Loucy (cell line): ENCODE results near the gene KCNIP3.

Experiments used
- H2AFZ ChIP-seq: fragments of 200-600 bp; sonication (generic); 2 replicates; pipeline ENCODE4 v1.6.0; 2016; ENCODE audit warnings: antibody characterized with exemption, mild to moderate bottlenecking, low read length, moderate library complexity
- H3F3A ChIP-seq: fragments of 200-600 bp; 2 replicates; pipeline ENCODE4 v1.6.0; 2016; ENCODE audit warnings: antibody characterized with exemption, low read depth, mild to moderate bottlenecking
- H3K27me3 ChIP-seq: fragments of 200-600 bp; sonication (generic); 2 replicates; pipeline ENCODE4 v1.6.1; 2014; ENCODE audit warnings: low read length, mild to moderate bottlenecking; ENCODE audit not compliant: insufficient read depth, poor library complexity, severe bottlenecking
- H3K36me3 ChIP-seq: fragments of 200-600 bp; sonication (generic); 2 replicates; pipeline ENCODE4 v1.6.1; 2016; ENCODE audit warnings: low read length; ENCODE audit not compliant: insufficient read depth
- H3K4me1 ChIP-seq: fragments of 200-600 bp; sonication (generic); 2 replicates; pipeline ENCODE4 v1.5.1; 2014; ENCODE audit warnings: low read length, mild to moderate bottlenecking; ENCODE audit not compliant: insufficient read depth, poor library complexity, severe bottlenecking
- H3K4me2 ChIP-seq: fragments of 200-600 bp; sonication (generic); 2 replicates; pipeline ENCODE4 v1.6.0; 2014; ENCODE audit warnings: antibody characterized with exemption, low read length, low read depth, mild to moderate bottlenecking; ENCODE audit not compliant: poor library complexity, severe bottlenecking
- H3K4me3 ChIP-seq: fragments of 200-600 bp; sonication (generic); 2 replicates; pipeline ENCODE4 v1.5.1; 2014; ENCODE audit warnings: low read length, mild to moderate bottlenecking, mixed read lengths; ENCODE audit not compliant: poor library complexity, severe bottlenecking
- H3K79me2 ChIP-seq: fragments of 200-600 bp; sonication (generic); 2 replicates; pipeline ENCODE4 v1.6.1; 2014; ENCODE audit warnings: low read length; ENCODE audit not compliant: insufficient read depth
- H3K9ac ChIP-seq: fragments of 200-600 bp; sonication (generic); 2 replicates; pipeline ENCODE4 v1.6.0; 2014; ENCODE audit warnings: mild to moderate bottlenecking, low read depth, low read length, moderate library complexity; ENCODE audit not compliant: poor library complexity, severe bottlenecking
- H3K9me2 ChIP-seq: fragments of 200-600 bp; sonication (generic); replicated peaks from 2 replicates; pipeline ENCODE4 v1.6.1; 2016; ENCODE audit warnings: low read depth, low read length, mixed read lengths
- H3K9me3 ChIP-seq: fragments of 200-600 bp; sonication (generic); 2 replicates; pipeline ENCODE4 v1.6.1; 2014; ENCODE audit warnings: mild to moderate bottlenecking, antibody characterized with exemption, low read length, low read depth; ENCODE audit not compliant: insufficient read depth
- H4K20me1 ChIP-seq: fragments of 200-600 bp; sonication (generic); 2 replicates; pipeline ENCODE4 v1.6.0; 2014; ENCODE audit warnings: antibody characterized with exemption, low read length, mild to moderate bottlenecking; ENCODE audit not compliant: insufficient read depth, poor library complexity, severe bottlenecking
- EZH2phosphoT487 ChIP-seq: fragments of 200-600 bp; IDR thresholded peaks from 2 replicates; pipeline ENCODE4 v1.6.1; 2018; ENCODE audit warnings: antibody characterized with exemption, mild to moderate bottlenecking, moderate library complexity, borderline replicate concordance
- TF ChIP-seq, protein P1 (sequence below): fragments of 200-600 bp; sonication (generic); conservative IDR thresholded peaks from 2 replicates; pipeline ENCODE4 v1.5.1; 2014; ENCODE audit warnings: mild to moderate bottlenecking, antibody characterized with exemption, low read length

The KCNIP3 gene

DNA sequence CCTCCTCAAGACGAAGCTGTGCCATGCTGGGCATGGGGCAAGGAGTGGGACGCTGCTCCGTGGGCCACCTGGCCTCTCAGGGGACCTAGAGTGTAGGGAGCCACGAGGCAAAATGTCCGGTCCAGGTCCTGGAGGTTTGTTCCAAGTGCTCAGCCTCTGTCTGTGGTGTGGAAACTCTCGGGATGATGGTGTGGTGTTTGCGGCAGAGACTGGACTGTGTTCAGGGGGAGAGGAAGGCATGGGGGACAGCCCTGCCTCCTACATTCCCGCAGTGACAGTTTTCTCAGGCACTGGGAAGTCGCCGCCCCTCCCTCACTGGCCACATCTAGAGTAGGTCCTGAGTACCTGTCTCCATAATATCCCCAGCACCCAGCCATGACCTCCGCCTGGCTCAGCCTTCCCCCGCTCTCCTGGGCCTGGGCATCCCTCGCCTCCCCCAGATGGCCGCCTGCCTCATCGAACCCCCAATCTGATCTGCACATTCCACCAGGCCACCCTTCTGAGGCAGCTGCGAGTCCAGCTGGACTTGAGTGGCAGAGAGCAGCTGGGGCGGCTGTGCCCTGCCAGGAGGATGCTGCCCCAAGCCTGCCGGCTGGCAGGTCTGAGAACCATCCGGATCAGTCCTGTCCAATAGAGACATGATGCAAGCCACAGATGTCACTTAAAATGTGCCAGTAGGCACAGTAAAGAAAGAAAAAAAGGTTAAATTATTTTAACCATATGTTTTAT is 6.2 kb downstream of the KCNIP3 start:
- Histone ChIP-seq H3F3A (no peaks in the 10 kb centered on the region), H3K9ac (no peak overlapping the region), H3K36me3 (no peaks in the 10 kb centered on the region), H3K79me2 (no peaks in the 10 kb centered on the region), H3K9me3 (no peaks in the 10 kb centered on the region), H3K4me3 (no peak overlapping the region), H2AFZ (no peak overlapping the region), H3K9me2 (no peaks in the 10 kb centered on the region), H3K4me1 (no peaks in the 10 kb centered on the region), H3K27me3 (no peaks in the 10 kb centered on the region), H4K20me1 (no peaks in the 10 kb centered on the region), H3K4me2 (no peak overlapping the region)
- TF ChIP-seq, protein P1, sequence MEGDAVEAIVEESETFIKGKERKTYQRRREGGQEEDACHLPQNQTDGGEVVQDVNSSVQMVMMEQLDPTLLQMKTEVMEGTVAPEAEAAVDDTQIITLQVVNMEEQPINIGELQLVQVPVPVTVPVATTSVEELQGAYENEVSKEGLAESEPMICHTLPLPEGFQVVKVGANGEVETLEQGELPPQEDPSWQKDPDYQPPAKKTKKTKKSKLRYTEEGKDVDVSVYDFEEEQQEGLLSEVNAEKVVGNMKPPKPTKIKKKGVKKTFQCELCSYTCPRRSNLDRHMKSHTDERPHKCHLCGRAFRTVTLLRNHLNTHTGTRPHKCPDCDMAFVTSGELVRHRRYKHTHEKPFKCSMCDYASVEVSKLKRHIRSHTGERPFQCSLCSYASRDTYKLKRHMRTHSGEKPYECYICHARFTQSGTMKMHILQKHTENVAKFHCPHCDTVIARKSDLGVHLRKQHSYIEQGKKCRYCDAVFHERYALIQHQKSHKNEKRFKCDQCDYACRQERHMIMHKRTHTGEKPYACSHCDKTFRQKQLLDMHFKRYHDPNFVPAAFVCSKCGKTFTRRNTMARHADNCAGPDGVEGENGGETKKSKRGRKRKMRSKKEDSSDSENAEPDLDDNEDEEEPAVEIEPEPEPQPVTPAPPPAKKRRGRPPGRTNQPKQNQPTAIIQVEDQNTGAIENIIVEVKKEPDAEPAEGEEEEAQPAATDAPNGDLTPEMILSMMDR: no peak
- TF ChIP-seq EZH2phosphoT487: no peak

DNA sequence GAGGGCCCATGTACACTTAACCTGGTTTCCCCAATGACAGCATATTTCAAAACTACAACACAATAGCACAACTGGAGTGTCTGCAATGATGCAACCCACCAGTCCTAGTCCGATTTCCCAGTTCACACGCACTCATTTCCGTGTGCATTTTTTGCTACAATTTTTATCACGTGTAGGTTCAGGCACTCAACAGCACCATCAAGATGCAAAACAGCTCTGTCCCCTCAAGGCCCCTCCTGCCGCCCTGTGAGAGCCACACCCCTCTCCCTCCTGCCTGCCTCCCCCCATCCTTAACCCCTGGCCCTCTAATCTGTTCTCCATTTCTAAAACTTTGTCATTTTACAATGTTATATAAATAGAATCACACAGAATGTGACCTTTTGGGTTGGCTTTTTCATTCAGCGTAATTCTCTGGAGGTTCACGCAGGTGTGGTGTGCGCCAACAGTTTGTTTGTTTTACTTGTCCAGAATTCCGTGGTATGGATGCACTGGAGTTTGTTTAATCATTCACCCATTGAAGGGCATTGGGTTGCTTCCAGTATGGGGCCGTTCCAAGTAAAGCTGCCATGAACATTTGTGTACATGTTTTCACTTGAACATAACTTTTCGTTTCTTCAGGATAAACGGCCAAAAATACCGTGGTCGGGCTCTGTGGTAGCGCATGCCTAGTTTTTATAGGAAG is 8.4 kb downstream of the KCNIP3 start:
- H3K9ac ChIP-seq: no peak overlapping the region
- H3K79me2 ChIP-seq: no peaks in the 10 kb centered on the region
- no peaks in the 10 kb centered on the region for H3K4me1 ChIP-seq
- no peak overlapping the region for H2AFZ ChIP-seq
- no peak for TF ChIP-seq EZH2phosphoT487
- TF ChIP-seq, protein P1: no peak
- no peaks in the 10 kb centered on the region for H3K9me3 ChIP-seq
- no peak overlapping the region for H3K4me3 ChIP-seq
- H3K36me3 ChIP-seq: no peaks in the 10 kb centered on the region
- no peaks in the 10 kb centered on the region for H3K27me3 ChIP-seq
- no peak overlapping the region for H3K4me2 ChIP-seq
- no peaks in the 10 kb centered on the region for H3F3A ChIP-seq
- no peaks in the 10 kb centered on the region for H4K20me1 ChIP-seq
- H3K9me2 ChIP-seq: no peaks in the 10 kb centered on the region

DNA sequence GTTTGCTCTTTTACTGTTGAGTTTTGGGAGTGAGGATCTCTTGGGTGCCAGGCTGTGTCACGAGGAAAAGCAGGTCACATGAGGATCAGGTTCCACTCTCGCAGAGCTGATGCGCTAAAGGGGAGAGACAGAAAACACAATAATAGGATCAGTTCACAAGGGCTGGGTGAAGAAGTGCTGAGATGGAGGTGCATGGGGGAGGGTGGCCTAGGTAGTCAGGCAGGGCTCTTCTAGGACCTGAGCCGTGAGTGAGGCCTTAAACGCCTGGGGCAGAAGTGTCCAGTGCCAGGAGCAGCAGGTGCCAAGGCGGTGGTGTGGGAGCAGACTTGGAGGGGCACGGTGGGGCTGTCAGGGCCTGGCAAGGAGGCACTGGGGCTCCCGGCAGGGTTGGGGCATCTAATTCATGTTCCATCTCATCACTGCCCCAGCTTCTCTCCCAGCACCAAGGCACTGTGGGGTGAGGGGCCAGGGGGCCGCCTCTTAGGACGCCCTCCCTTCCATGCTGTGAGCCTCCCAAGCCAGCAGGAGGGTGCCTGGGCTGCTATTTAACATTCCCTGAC is 9.3 kb downstream of the KCNIP3 start:
- no peaks in the 10 kb centered on the region for H4K20me1 ChIP-seq
- H2AFZ ChIP-seq: no peak overlapping the region
- no peak overlapping the region for H3K4me3 ChIP-seq
- no peak overlapping the region for H3K4me2 ChIP-seq
- no peak overlapping the region for H3K9ac ChIP-seq
- TF ChIP-seq, protein P1: no peak
- no peak for TF ChIP-seq EZH2phosphoT487
- H3K9me3 ChIP-seq: no peaks in the 10 kb centered on the region
- no peaks in the 10 kb centered on the region for H3K36me3 ChIP-seq
- H3K9me2 ChIP-seq: no peaks in the 10 kb centered on the region
- H3K27me3 ChIP-seq: no peaks in the 10 kb centered on the region
- no peaks in the 10 kb centered on the region for H3F3A ChIP-seq
- H3K4me1 ChIP-seq: no peaks in the 10 kb centered on the region
- no peaks in the 10 kb centered on the region for H3K79me2 ChIP-seq
